Memory B cell (primary cell): Measurements from ENCODE around the gene SP2.

ENCODE experiments used
- ATAC-seq: fragments of 150-1000 bp; cut with Tn5 transposase; 2 replicates; pipeline ENCODE4 v1.10.0; 2021; ENCODE audit warnings: low read depth, mild to moderate bottlenecking, moderate library complexity
- DNase-seq, 2 donors: peaks; one replicate each; pipeline ENCODE4 v3.0.0; 2022; ENCODE audit warnings: low spot score in 2 of 2
- H3K27ac Mint-ChIP-seq: one replicate; pipeline ENCODE4 v1.8.0; 2022; ENCODE audit warnings: mild to moderate bottlenecking, moderate library complexity, mixed read lengths
- H3K27me3 Mint-ChIP-seq: one replicate; pipeline ENCODE4 v1.8.0; 2022; ENCODE audit warnings: mixed read lengths
- H3K36me3 Mint-ChIP-seq: one replicate; pipeline ENCODE4 v1.8.0; 2022; ENCODE audit warnings: mild to moderate bottlenecking, mixed read lengths
- H3K4me1 Mint-ChIP-seq: one replicate; pipeline ENCODE4 v1.8.0; 2022; ENCODE audit warnings: mixed read lengths
- H3K4me3 Mint-ChIP-seq: one replicate; pipeline ENCODE4 v1.8.0; 2022; ENCODE audit warnings: mild to moderate bottlenecking, moderate library complexity, mixed read lengths
- H3K9me3 Mint-ChIP-seq: one replicate; pipeline ENCODE4 v1.8.0; 2022; ENCODE audit warnings: mixed read lengths

SP2 gene

DNA sequence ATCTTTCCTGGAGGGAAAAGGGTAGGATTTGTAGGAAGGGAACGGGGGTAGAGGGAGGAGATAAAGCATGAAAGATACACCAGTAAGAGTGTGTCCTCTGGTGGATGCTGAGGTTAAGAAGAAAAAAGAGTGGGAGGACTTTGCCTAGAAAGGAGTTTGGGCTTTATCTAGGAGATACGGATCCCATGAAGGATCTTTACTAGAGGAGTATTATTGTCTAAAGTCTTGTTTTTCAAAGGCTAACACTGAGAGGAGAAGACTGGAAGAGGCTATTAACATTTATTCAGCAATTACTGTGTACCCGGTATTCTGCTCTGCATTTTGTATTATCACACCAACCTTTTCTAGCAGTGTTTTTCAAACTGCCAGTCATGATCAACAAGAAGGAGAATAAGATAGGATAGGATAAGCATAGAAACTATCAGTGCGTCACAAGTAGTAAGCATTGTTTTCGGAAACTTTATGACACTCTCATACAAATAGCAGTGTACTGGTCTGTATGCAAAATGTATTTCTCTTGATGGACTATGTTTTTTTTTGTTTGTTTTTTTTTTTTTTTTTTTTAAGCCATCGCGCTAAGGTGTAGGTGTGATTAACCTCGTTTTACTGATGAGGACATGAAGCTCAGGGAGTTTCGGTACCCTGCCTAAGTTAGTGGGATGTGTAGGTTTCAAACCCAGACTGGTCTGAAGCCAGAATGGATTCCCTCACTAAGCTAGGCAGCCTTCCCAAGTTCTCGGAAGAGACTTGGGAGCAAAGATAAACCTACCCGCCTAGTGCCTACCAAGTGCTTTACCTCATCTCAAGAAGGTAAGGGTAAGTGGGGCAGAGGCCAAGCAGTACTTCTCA, 1.3 kb upstream of the SP2 start:
- H3K4me1 Mint-ChIP-seq, result peaks cover 25% of the 10 kb centered on the region
- no peaks in the 10 kb centered on the region for H3K9me3 Mint-ChIP-seq
- no peak for DNase-seq
- H3K27me3 Mint-ChIP-seq, result no peaks in the 10 kb centered on the region
- H3K4me3 Mint-ChIP-seq, result peak overlapping the region; percentile 95
- no peak for ATAC-seq
- H3K36me3 Mint-ChIP-seq, result peaks cover 5% of the 10 kb centered on the region
- peak overlapping the region; percentile 96 for H3K27ac Mint-ChIP-seq

DNA sequence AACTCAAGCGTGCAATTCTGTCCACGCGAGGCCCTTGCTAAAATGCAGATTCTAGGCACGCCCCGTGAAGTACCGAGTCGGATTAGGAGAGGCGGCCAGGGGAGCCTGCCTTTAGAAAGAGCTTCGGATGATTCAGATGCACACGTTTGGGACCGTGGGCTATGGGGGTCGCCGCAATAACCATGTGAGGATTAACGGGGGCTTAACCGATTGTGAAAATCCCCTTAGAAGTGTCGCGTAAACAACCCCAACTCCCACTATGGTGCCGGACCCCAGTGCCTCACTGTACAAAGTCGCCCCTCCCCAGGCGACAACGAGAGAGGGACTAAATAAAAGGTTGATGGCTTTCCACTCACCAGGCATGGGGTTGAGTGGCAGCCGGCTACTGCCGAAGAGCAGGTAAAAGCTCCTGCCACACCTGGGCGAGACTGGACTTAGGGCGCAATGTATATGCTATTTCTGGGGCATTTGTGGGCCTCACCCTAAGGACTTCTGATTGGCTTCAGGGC, 635 bp upstream of the SP2 start:
- H3K4me3 Mint-ChIP-seq, result peak overlapping the region; percentile 95
- no peaks in the 10 kb centered on the region for H3K27me3 Mint-ChIP-seq
- no peak for ATAC-seq
- no peaks in the 10 kb centered on the region for H3K9me3 Mint-ChIP-seq
- no peak for DNase-seq
- H3K27ac Mint-ChIP-seq, result peak overlapping the region; percentile 96
- peaks cover 5% of the 10 kb centered on the region for H3K36me3 Mint-ChIP-seq
- H3K4me1 Mint-ChIP-seq, result peaks cover 25% of the 10 kb centered on the region

DNA sequence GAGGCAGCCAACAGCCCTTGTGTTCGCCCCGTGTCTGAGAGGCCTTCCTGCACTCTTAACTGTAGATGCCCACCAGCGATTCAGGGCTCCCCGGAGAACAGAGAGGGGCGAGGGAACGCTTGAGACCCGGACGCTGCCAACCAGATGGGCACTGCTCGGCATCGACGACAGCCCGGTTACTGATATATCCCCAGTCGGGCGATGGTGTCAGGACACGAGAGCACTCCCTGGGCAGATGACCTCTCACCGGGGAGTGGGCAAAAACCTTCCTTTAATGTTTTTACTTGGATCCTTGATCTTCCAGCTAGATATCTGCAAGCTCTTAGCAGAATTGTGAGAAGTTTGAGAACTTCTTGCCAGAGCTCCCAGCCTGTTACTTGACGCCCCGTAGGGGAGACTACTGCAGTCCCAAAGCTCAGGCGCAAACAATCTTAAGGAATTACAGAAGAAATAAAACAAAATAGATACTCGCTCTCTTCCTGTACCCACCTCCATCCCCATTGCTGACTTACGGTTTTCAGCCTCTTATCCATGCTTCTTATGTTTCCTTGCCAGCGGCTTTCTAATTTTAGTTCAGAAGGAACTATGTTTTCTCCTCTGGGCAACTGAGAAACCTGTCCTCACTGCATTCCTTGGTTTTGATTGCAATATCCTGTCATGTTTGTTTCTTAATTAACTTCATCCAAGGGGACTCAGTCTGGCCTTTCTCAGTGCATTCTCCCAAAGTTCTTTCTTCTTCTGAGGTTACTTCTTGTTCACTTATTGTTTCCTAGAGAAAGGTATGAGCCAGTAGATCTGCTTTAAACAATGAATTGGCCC, 845 bp downstream of the SP2 start:
- peak overlapping the region; percentile 96 for H3K27ac Mint-ChIP-seq
- ATAC-seq (no peak), DNase-seq (no peak)
- no peaks in the 10 kb centered on the region for H3K9me3 Mint-ChIP-seq
- peaks cover 5% of the 10 kb centered on the region for H3K36me3 Mint-ChIP-seq
- H3K27me3 Mint-ChIP-seq, result no peaks in the 10 kb centered on the region
- peak overlapping the region; percentile 95 for H3K4me3 Mint-ChIP-seq
- peaks cover 21% of the 10 kb centered on the region for H3K4me1 Mint-ChIP-seq

DNA sequence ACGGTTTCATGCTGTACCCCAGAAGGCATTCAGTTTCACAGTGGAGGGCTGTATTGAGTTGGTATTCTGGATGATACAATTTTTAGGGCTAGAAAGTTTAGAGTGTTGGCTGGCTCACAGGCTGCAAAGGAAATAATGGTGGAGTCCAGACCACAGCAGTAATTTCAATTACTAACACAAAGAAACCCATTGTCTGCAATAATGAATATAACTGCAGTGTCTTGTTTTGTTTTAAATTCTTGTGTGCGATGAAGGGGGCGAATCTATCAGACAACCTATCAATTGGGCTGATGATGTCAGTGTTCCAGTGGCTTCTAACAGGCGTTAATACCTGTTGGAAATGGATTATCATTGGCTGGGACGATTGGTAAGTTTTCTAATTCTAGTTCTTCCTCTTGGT, 1.5 kb downstream of the SP2 start:
- DNase-seq, result no peak
- Mint-ChIP-seq H3K27ac (peak overlapping the region; percentile 96), H3K9me3 (no peaks in the 10 kb centered on the region), H3K4me3 (peak overlapping the region; percentile 95), H3K27me3 (no peaks in the 10 kb centered on the region), H3K4me1 (peaks cover 27% of the 10 kb centered on the region), H3K36me3 (peaks cover 11% of the 10 kb centered on the region)
- no peak for ATAC-seq

DNA sequence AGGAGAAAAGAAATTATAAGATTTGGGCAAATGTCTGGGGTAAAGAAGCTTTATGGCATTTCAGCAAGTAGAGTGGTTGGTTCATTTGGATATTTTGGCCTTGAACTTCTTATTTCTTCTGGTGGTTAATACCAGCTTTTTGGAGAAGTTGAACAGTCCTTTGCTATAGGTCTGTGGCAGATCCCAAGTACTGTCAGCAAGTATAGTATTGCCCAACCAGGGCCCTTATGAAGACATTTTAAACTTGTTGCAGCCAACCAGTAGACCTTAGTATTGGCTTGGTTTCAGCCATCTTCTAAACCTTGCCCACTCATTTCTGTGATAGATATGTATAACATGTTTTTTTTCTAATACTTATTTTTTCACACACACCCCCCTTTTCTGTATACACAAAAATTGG, 2.2 kb downstream of the SP2 start:
- peaks cover 13% of the 10 kb centered on the region for H3K36me3 Mint-ChIP-seq
- ATAC-seq, result no peak
- H3K9me3 Mint-ChIP-seq, result no peaks in the 10 kb centered on the region
- H3K4me1 Mint-ChIP-seq, result peaks cover 27% of the 10 kb centered on the region
- no peaks in the 10 kb centered on the region for H3K27me3 Mint-ChIP-seq
- DNase-seq, result no peak
- H3K27ac Mint-ChIP-seq, result no peak overlapping the region
- no peak overlapping the region for H3K4me3 Mint-ChIP-seq

DNA sequence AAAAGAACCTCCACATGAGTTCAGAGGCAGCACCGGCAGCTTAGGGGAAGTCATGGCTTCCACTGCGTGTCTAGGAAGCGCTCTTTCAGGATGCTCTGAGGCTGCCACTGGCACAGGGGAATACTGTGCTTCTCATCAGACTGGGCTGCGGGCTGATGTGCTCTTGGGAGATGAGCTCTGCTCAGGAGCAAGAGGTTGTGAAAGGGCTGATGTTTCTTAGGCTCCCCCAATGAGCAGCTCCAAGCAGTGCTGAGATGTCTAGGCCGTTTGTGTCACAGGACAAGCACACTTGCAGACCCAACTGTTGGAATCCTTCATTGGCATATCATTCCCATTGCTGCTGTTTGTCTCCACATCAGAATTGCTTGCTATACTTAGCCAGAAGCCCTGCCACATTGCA, 3.6 kb downstream of the SP2 start:
- Mint-ChIP-seq H3K4me3 (no peak overlapping the region), H3K9me3 (no peaks in the 10 kb centered on the region), H3K36me3 (peaks cover 16% of the 10 kb centered on the region), H3K4me1 (peaks cover 23% of the 10 kb centered on the region), H3K27me3 (no peaks in the 10 kb centered on the region), H3K27ac (no peak overlapping the region)
- DNase-seq, result no peak
- no peak for ATAC-seq

DNA sequence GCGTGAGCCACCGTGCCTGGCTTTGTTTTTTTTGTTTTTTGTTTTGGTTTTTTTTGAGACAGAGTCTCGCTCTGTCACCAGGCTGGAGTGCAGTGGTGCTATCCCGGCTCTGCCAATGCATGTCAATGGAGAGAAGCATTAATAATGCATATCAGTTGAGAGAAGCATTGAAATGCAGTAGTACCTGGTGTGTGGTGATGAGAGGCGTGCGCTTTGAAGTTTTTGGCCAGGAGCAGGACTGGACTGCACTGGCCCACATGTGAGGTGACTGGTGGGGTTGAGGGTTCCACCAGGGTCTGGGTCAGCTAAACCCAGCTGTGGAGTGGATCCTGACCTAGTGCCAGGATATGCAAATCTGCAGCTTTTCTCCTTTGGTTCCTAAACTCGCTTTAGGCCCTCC, 5.4 kb downstream of the SP2 start:
- ATAC-seq (no peak), DNase-seq (no peak)
- Mint-ChIP-seq H3K4me1 (peaks cover 30% of the 10 kb centered on the region), H3K4me3 (no peak overlapping the region), H3K27me3 (no peaks in the 10 kb centered on the region), H3K27ac (no peak overlapping the region), H3K36me3 (peaks cover 21% of the 10 kb centered on the region), H3K9me3 (no peaks in the 10 kb centered on the region)

DNA sequence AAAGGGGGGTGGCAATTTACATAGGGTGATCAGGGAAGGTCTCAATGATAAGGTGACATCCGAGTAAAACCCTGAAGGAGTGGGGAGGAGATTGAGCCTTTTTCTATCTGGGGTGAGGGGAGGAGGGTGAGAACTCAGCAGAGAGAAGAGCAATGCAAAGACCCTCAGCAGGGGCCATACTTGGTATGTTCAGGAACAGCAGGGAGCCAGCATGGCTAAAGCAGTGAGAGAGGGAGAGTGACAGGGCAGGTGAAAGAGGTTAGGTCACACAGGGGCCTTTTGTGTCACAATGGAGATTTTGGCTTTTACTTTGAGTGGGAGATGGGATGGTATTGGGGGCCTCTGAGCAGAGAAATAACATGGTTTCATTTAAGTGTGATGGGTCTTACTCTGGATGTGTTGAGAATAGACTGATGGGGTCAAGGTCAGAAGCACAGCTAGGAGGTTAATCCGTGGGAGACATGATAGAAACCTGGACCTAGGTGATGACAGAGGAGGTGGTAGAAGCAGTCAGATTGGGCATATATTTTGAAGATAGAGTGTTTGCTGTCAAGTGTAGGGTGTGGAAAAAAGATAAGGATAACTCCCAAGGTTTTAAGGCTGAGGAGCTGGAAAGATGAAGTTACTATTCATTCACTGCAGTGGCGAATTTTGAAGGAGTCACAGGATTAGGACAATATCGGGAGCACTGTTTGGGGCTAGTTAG, 6.2 kb downstream of the SP2 start:
- no peaks in the 10 kb centered on the region for H3K27me3 Mint-ChIP-seq
- ATAC-seq, result no peak
- H3K27ac Mint-ChIP-seq, result peak overlapping the region; percentile 9
- H3K36me3 Mint-ChIP-seq, result peaks cover 21% of the 10 kb centered on the region
- no peak overlapping the region for H3K4me3 Mint-ChIP-seq
- peaks cover 31% of the 10 kb centered on the region for H3K4me1 Mint-ChIP-seq
- no peaks in the 10 kb centered on the region for H3K9me3 Mint-ChIP-seq
- DNase-seq, result no peak

DNA sequence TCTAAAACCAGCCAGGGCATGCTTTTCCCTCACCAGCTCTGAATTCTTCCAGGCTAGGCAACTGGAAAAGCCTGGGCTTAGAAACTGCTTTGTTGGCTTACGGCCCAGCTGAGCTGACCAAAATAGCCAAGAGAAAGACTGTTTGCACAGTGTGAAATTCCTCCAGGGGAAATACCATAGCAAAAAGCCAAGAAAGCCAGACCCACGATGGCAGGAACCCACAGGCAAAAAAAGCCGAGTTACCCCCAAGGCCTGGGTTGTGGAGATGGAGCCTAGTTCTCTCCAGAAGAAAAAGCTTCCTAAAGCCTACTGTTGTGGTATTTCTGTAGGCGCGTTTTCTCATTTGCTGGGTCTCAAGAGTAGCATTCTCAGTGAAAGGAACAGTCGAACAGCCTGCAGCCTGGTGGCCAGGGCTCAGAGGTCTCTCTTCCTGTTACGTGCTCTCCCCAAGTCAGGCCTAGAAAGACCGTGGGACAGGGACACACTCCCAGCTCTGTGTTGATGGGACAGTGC, 9.2 kb downstream of the SP2 start:
- Mint-ChIP-seq H3K9me3 (no peaks in the 10 kb centered on the region), H3K27me3 (no peaks in the 10 kb centered on the region), H3K4me1 (peaks cover 29% of the 10 kb centered on the region), H3K27ac (no peak overlapping the region), H3K36me3 (peaks cover 21% of the 10 kb centered on the region), H3K4me3 (no peak overlapping the region)
- DNase-seq, result no peak
- no peak for ATAC-seq

DNA sequence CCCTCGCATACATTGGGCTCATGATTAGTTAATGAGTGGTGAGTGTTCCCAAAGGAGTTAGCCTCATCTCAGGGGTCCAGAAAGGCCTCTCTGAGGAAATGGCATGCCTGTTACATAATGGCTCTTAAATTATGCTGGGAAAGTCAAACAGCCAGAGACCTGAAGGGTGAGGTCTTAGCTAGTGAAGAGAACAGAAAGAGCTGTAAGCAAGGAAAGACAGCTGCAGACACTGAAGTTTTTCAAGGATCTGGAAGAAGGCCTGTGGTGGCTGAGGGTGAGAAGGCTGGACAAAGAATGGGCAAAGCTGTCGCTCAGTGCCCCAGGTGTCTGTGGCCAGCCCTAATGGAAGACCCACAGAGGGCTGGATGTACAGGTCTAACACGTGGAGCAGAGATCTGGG, 10.4 kb downstream of the SP2 start:
- Mint-ChIP-seq H3K4me3 (no peak overlapping the region), H3K9me3 (no peaks in the 10 kb centered on the region), H3K27me3 (no peaks in the 10 kb centered on the region), H3K27ac (no peak overlapping the region), H3K36me3 (peaks cover 21% of the 10 kb centered on the region), H3K4me1 (peaks cover 29% of the 10 kb centered on the region)
- no peak for ATAC-seq
- DNase-seq, result no peak

DNA sequence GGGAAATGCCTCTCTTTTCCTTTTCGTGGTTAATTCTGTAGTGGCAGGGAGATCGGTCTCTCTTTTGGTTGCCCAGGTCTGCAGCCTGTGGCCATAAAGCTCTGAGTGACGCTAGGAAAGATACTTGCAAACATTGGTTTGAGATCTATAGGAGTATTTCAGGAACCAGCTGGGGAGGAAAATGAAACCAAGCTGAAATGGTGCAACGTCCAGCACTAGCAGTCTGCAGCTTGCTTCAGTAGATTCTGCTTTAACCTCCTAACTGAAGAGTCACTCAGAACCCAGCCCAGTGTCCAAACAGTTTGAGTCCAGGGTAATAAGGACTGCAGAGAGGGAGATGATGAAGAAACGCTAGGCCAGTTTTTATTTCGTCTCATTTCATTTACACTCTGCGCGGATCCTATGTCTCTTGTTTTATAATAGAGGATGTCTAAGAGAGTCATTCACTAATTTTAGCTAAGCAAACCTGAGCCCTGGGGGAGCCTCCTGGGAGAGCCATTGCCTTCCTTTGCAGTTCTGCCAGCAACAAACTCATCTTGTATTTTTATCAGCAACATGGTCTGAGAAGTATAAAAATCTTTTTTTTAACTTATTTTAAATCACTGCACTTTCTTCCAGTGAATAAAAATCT, 12.0 kb downstream of the SP2 start:
- Mint-ChIP-seq H3K9me3 (no peaks in the 10 kb centered on the region), H3K4me1 (peaks cover 22% of the 10 kb centered on the region), H3K27me3 (no peaks in the 10 kb centered on the region), H3K36me3 (peaks cover 17% of the 10 kb centered on the region), H3K27ac (no peak overlapping the region), H3K4me3 (no peak overlapping the region)
- ATAC-seq (no peak), DNase-seq (no peak)

DNA sequence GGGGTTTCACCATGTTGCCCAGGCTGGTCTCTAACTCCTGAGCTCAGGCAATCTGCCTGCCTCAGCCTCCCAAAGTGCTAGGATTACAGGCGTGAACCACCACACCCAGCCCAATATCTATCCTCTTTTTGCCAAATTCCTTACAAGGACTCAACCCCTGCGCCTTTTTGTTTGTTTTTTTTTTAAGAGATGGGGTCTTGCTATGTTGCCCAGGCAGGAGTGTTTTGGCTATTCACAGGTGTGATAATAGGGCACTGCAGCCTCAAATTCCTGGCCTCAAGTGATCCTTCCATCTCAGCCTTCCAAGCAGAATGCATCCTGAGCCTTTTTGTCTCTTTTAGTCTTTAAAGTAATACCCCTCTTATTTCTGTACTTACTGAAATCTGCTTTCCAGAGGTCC, 17.0 kb downstream of the SP2 start:
- H3K36me3 Mint-ChIP-seq, result peaks cover 14% of the 10 kb centered on the region
- H3K27me3 Mint-ChIP-seq, result no peaks in the 10 kb centered on the region
- peaks cover 2% of the 10 kb centered on the region for H3K4me1 Mint-ChIP-seq
- no peak overlapping the region for H3K27ac Mint-ChIP-seq
- no peaks in the 10 kb centered on the region for H3K9me3 Mint-ChIP-seq
- no peak overlapping the region for H3K4me3 Mint-ChIP-seq
- DNase-seq (no peak), ATAC-seq (no peak)

DNA sequence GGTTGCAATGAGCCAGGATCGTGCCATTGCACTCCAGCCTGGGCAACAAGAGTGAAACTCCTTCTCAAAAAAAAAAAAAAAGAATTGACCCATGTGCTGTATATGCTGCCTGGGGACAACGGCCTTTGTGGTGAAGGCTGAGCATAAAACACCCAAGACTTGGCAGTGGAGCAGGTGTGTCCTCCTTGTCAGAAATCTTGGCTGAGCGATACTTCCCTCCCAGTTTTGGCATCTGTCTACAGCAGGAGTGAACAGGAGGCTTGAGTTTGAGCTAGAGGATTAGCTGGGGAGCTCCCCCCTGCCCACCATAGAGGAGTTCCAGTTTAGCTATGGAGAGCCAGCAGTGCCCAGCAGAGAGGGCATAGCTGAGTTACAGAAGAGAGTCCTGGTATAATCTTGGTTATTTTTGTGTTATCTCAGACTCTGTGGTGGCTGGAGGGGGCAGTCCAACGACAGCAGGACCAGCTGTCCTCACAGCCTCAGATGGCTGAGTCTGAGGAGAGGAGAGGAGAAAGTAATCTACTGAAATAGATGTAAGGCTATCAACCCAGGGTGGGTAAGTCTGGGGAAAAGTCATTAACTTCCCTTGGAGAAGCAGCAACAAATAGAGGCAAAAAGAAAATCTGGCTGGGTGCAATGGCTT, 18.4 kb downstream of the SP2 start:
- no peak for ATAC-seq
- H3K27me3 Mint-ChIP-seq, result no peaks in the 10 kb centered on the region
- DNase-seq, result no peak
- peaks cover 12% of the 10 kb centered on the region for H3K36me3 Mint-ChIP-seq
- H3K4me3 Mint-ChIP-seq, result no peak overlapping the region
- H3K4me1 Mint-ChIP-seq, result no peaks in the 10 kb centered on the region
- H3K27ac Mint-ChIP-seq, result no peak overlapping the region
- H3K9me3 Mint-ChIP-seq, result no peaks in the 10 kb centered on the region
